ENCODE data around the gene PRKG1.

- TF ChIP-seq POLR2A (IDR thresholded peaks at IDR 0.05) = no peak
- TF ChIP-seq, protein P1, sequence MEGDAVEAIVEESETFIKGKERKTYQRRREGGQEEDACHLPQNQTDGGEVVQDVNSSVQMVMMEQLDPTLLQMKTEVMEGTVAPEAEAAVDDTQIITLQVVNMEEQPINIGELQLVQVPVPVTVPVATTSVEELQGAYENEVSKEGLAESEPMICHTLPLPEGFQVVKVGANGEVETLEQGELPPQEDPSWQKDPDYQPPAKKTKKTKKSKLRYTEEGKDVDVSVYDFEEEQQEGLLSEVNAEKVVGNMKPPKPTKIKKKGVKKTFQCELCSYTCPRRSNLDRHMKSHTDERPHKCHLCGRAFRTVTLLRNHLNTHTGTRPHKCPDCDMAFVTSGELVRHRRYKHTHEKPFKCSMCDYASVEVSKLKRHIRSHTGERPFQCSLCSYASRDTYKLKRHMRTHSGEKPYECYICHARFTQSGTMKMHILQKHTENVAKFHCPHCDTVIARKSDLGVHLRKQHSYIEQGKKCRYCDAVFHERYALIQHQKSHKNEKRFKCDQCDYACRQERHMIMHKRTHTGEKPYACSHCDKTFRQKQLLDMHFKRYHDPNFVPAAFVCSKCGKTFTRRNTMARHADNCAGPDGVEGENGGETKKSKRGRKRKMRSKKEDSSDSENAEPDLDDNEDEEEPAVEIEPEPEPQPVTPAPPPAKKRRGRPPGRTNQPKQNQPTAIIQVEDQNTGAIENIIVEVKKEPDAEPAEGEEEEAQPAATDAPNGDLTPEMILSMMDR (IDR thresholded peaks at IDR 0.05) = no peak
These were observed 70.0 kb downstream of the PRKG1 start for GRCh38 chr10:51144161-51144781.
